GM19372 (cell line): ENCODE data around the gene COL9A1.

ENCODE experiments used
- ATAC-seq: cut with Tn5 transposase; IDR thresholded peaks from one replicate; pipeline ENCODE4 v1.9.1; 2021; ENCODE audit warnings: mild to moderate bottlenecking, low read depth, moderate library complexity; ENCODE audit not compliant: unreplicated experiment

Gene COL9A1

DNA sequence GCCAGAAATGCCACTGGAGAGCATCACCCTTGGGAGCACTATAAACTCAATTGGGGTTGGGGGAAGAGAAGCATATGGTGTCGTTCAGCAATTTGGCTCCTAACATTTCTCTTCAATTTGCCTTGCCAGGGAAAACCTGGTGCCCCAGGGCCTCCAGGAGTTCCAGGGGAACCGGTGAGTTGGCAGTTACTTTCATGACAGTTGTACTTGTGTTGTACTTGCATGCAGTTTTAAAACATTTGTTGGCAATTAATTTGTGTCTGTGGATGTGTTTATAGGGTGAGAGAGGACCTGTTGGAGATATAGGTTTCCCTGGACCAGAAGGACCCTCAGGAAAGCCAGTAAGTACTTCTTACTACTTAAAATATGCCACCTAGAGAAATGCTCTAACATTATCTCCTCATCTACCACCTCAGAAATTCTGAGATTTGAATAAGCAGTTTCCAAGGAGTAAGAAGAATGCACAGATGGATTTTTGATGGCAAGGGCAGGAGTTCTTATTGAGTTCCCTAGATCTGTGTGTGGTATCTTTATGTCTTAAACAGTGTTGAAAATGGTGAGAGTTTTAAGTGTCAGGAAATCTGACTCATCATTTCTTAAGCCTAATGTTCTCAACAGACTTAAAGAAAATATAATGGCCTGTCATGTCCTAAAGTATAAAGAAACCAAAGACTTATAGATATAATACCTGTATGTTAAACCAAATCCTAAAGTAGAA is 122.5 kb downstream of the COL9A1 start:
- no peak for ATAC-seq

GRCh38 chr6:70176842-70177550 is 125.9 kb downstream of the COL9A1 start:
- ATAC-seq, result no peak

GRCh38 chr6:70175770-70176169 is 127.1 kb downstream of the COL9A1 start:
- ATAC-seq, result no peak

- no peak for ATAC-seq
Measured at GRCh38 chr6:70172252-70172651, 130.6 kb downstream of the COL9A1 start.

DNA sequence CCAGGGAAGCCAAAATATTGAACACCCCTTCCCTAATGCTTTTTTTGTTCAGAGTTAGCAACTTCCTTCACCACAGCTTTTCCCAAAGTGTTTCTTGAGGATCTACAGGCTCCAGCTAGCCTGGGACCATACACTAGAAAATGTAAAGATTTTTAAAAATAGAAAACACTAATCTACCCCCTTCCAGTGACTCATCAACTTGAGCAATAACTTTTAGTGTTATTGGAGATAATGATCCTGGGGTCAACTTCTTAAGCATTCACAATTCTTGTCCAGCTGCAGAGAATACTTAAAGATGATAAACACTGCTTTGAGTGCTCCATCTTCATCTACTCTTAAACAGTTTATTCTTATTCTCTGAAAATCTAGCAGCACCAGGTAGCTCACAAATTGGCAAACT is 131.6 kb downstream of the COL9A1 start:
- ATAC-seq, result no peak

DNA sequence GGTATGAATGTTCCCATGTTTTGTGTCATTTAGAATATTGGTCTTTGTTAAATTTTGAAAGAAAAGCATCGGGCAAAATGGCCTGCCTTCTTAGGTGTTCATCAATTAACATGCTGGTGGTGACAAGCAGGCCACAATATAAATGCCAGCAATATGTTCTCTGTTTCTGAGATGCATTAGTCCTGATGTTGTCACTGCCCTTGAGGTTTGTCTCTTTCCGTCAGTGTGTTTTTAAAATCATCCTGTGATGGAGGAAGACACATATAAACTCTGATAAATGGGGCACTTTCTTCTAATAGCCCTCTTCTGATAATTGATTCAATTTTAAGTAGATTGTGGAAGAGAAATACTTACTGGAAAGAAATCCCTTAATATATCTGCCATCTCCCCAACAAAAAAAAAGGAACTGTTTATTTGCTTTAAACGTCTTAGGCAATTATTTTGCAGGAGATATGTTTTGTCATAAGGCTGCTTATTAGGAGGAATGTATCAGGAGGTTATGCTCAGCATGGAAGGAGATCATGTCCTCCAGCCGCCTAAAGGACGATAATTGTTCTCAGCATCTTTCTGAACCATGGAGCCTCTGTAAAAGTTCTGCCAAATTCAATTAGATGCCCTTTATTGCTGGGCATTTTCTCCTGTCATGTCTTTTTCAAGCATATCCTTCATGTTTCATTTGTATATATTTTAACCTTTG is 134.1 kb downstream of the COL9A1 start:
- ATAC-seq, result no peak
